H9 (cell line): ENCODE results near the gene ZNF423. TPM values are rescaled to one million over a fixed set of nuclear protein-coding genes. Genes with fewer than 3 reads are reported as not detected.

Source experiments
- DNase-seq: peaks from one replicate; pipeline ENCODE4 v3.0.0-alpha.2; 2017
- H2AFZ ChIP-seq: one replicate; pipeline ENCODE4 v1.6.1; 2013; ENCODE audit warnings: mild to moderate bottlenecking, low read length, control low read depth, moderate library complexity
- H2AK5ac ChIP-seq: 2 replicates; pipeline ENCODE4 v1.6.1; 2013; ENCODE audit warnings: low read length, control low read depth, mixed read lengths; ENCODE audit not compliant: insufficient read length
- H2BK120ac ChIP-seq: one replicate; pipeline ENCODE4 v1.6.1; 2013; ENCODE audit warnings: low read depth, mild to moderate bottlenecking, low read length, control low read depth, inconsistent platforms; ENCODE audit not compliant: poor library complexity, severe bottlenecking
- H2BK12ac ChIP-seq: 2 replicates; pipeline ENCODE4 v1.6.1; 2013; ENCODE audit warnings: low read length, control low read depth, mixed read lengths, low read depth; ENCODE audit not compliant: insufficient read length
- H2BK15ac ChIP-seq: 2 replicates; pipeline ENCODE4 v1.6.1; 2013; ENCODE audit warnings: low read depth, low read length, control low read depth
- H2BK20ac ChIP-seq: one replicate; pipeline ENCODE4 v1.6.1; 2013; ENCODE audit warnings: low read depth, mild to moderate bottlenecking, low read length, control low read depth, inconsistent platforms; ENCODE audit not compliant: poor library complexity, severe bottlenecking
- H2BK5ac ChIP-seq: 2 replicates; pipeline ENCODE4 v1.6.1; 2013; ENCODE audit warnings: low read length, control low read depth, mixed read lengths; ENCODE audit not compliant: insufficient read length
- H3K14ac ChIP-seq: 2 replicates; pipeline ENCODE4 v1.6.1; 2013; ENCODE audit warnings: low read length, control low read depth; ENCODE audit not compliant: insufficient read depth
- H3K18ac ChIP-seq: 2 replicates; pipeline ENCODE4 v1.6.1; 2013; ENCODE audit warnings: low read depth, mild to moderate bottlenecking, mixed read lengths, low read length, control low read depth; ENCODE audit not compliant: insufficient read length
- H3K23ac ChIP-seq: 2 replicates; pipeline ENCODE4 v1.6.1; 2013; ENCODE audit warnings: low read length, control low read depth, mixed read lengths, low read depth; ENCODE audit not compliant: insufficient read length
- H3K23me2 ChIP-seq: 2 replicates; pipeline ENCODE4 v1.6.1; 2013; ENCODE audit warnings: low read depth, mild to moderate bottlenecking, mixed read lengths, low read length, control low read depth; ENCODE audit not compliant: insufficient read length, poor library complexity, severe bottlenecking
- H3K27ac ChIP-seq: 2 replicates; pipeline ENCODE4 v1.5.1; 2013; ENCODE audit warnings: low read length, control low read depth, mixed read lengths, low read depth; ENCODE audit not compliant: insufficient read length
- H3K27me3 ChIP-seq: 2 replicates; pipeline ENCODE4 v1.6.1; 2013; ENCODE audit warnings: low read length, control low read depth, inconsistent platforms; ENCODE audit not compliant: insufficient read depth
- H3K4ac ChIP-seq: 2 replicates; pipeline ENCODE4 v1.6.1; 2013; ENCODE audit warnings: low read depth, mild to moderate bottlenecking, control low read depth, inconsistent platforms, low read length, moderate library complexity
- H3K4me1 ChIP-seq: 2 replicates; pipeline ENCODE4 v1.6.1; 2013; ENCODE audit warnings: low read length, control low read depth, inconsistent platforms; ENCODE audit not compliant: insufficient read depth
- H3K4me2 ChIP-seq: 2 replicates; pipeline ENCODE4 v1.6.1; 2013; ENCODE audit warnings: low read length, control low read depth, mixed read lengths; ENCODE audit not compliant: insufficient read length, insufficient read depth
- H3K56ac ChIP-seq: 2 replicates; pipeline ENCODE4 v1.6.1; 2013; ENCODE audit warnings: low read depth, mild to moderate bottlenecking, mixed read lengths, low read length, control low read depth; ENCODE audit not compliant: insufficient read length
- H3K79me1 ChIP-seq: 2 replicates; pipeline ENCODE4 v1.6.1; 2013; ENCODE audit warnings: low read depth, mild to moderate bottlenecking, moderate library complexity, low read length, control low read depth, inconsistent platforms; ENCODE audit not compliant: insufficient read depth, poor library complexity, severe bottlenecking
- H3K79me2 ChIP-seq: 2 replicates; pipeline ENCODE4 v1.6.1; 2013; ENCODE audit warnings: low read length, control low read depth, inconsistent platforms; ENCODE audit not compliant: insufficient read depth
- H3K9ac ChIP-seq: 2 replicates; pipeline ENCODE4 v1.6.1; 2013; ENCODE audit warnings: low read length, control low read depth, mixed read lengths; ENCODE audit not compliant: insufficient read length; ENCODE audit errors: extremely low read depth
- H3K9me3 ChIP-seq: one replicate; pipeline ENCODE4 v1.6.1; 2013; ENCODE audit warnings: low read depth, low read length, inconsistent platforms; ENCODE audit not compliant: control insufficient read depth
- H3T11ph ChIP-seq: one replicate; pipeline ENCODE4 v1.6.1; 2013; ENCODE audit warnings: mild to moderate bottlenecking, low read length, control low read depth, inconsistent platforms
- H4K20me1 ChIP-seq: one replicate; pipeline ENCODE4 v1.6.1; 2013; ENCODE audit not compliant: control insufficient read depth, insufficient read length, insufficient read depth
- H4K5ac ChIP-seq: 2 replicates; pipeline ENCODE4 v1.6.1; 2013; ENCODE audit warnings: low read depth, mild to moderate bottlenecking, mixed read lengths, low read length, control low read depth; ENCODE audit not compliant: insufficient read length
- H4K8ac ChIP-seq: replicated peaks from 2 replicates; pipeline ENCODE4 v1.6.1; 2013; ENCODE audit warnings: low read length, control low read depth, mixed read lengths, low read depth; ENCODE audit not compliant: insufficient read length
- H4K91ac ChIP-seq: 2 replicates; pipeline ENCODE4 v1.6.1; 2013; ENCODE audit warnings: low read depth, mild to moderate bottlenecking, moderate library complexity, mixed read lengths, low read length, control low read depth; ENCODE audit not compliant: insufficient read length
- H3K27ac Mint-ChIP-seq, 3 experiments: 2 replicates in 2 of 3; 3 replicates in 1 of 3; pipeline ENCODE4 v1.8.0; 2020 to 2021; ENCODE audit warnings: mixed read lengths in 3 of 3, mild to moderate bottlenecking in 1 of 3, moderate library complexity in 1 of 3
- H3K27me3 Mint-ChIP-seq: 2 replicates; pipeline ENCODE4 v1.8.0; 2021; ENCODE audit warnings: low read depth, mild to moderate bottlenecking, moderate library complexity, mixed read lengths
- H3K36me3 Mint-ChIP-seq, 3 experiments: 2 replicates in 2 of 3; 3 replicates in 1 of 3; pipeline ENCODE4 v1.8.0; 2020 to 2021; ENCODE audit warnings: low read depth in 3 of 3, mixed read lengths in 3 of 3; ENCODE audit not compliant: insufficient read depth in 1 of 3
- H3K4me1 Mint-ChIP-seq, 2 experiments: 2 replicates each; pipeline ENCODE4 v1.8.0; 2020; ENCODE audit warnings: mixed read lengths in 2 of 2
- H3K4me3 Mint-ChIP-seq, 2 experiments: 2 replicates in 1 of 2; 3 replicates in 1 of 2; pipeline ENCODE4 v1.8.0; 2020 to 2021; ENCODE audit warnings: mild to moderate bottlenecking in 2 of 2, mixed read lengths in 2 of 2, moderate library complexity in 1 of 2
- H3K9me3 Mint-ChIP-seq, 2 experiments: 2 replicates in 1 of 2; 3 replicates in 1 of 2; pipeline ENCODE4 v1.8.0; 2020; ENCODE audit warnings: mild to moderate bottlenecking in 2 of 2, mixed read lengths in 2 of 2, moderate library complexity in 1 of 2
- WGBS: extraction: QIAGEN DNeasy Blood & Tissue Kit; methylation state at CpG from one replicate; pipeline ENCODE4 v1.1.7; 2013; ENCODE audit warnings: missing lambda C conversion rate, low lambda C conversion rate, mixed read lengths; ENCODE audit not compliant: insufficient read length; ENCODE audit errors: extremely low coverage; 5-methylcytosine and 5-hydroxymethylcytosine counted together
- total RNA-seq: library from RNA; stranded (reverse); gene quantifications from 2 replicates; pipeline ENCODE4 v1.2.1, GENCODE V29; 2021
- TF ChIP-seq, protein P1 (sequence below): fragments of 200-600 bp; sonication (generic); conservative IDR thresholded peaks from 3 replicates; pipeline ENCODE4 v1.8.0; 2021; ENCODE audit warnings: antibody characterized with exemption, mild to moderate bottlenecking

Gene ZNF423
- total RNA-seq, 1 experiment from 2014 or later = 51.5 TPM

DNA sequence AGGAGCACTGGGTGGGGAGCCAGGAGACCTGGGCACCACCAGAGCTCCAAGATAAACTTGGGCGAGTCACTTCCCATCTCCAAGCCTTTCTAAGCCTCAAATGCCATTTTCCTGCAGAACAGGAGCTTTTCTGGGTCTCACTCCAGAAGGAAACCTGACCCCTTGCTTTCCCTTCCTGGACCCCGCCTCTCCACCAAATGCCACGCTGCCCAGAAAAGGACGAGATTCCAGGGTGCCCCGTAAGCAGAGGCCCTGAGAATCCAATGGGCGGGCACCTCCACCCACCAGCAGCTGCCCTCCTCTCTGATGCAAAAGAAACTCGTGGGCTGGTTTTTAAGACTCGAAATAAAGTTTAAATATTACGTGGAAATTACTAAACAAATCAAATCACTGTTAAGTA, 31.3 kb downstream of the ZNF423 start:
- no peaks in the 10 kb centered on the region for H3K23me2 ChIP-seq
- H2AK5ac ChIP-seq = no peak overlapping the region
- H2AFZ ChIP-seq = no peak overlapping the region
- no peaks in the 10 kb centered on the region for H3K27me3 Mint-ChIP-seq
- H2BK15ac ChIP-seq = no peak overlapping the region
- H3K56ac ChIP-seq = no peak overlapping the region
- H3K4me3 Mint-ChIP-seq = peak overlapping the region in 1 of 2 experiments; percentile 63; a peak in 1 of 5 replicates
- H3K79me2 ChIP-seq = peaks cover 15% of the 10 kb centered on the region; the same call in 1 of the 2 replicates
- WGBS = no CpG with 5 or more reads among the region's 9 CpGs
- H3K4ac ChIP-seq = no peak overlapping the region
- H3T11ph ChIP-seq = no peak overlapping the region
- DNase-seq = no peak
- no peak overlapping the region for H2BK20ac ChIP-seq
- no peak overlapping the region for H4K5ac ChIP-seq
- peaks cover 6% of the 10 kb centered on the region for H3K79me1 ChIP-seq
- TF ChIP-seq, protein P1, sequence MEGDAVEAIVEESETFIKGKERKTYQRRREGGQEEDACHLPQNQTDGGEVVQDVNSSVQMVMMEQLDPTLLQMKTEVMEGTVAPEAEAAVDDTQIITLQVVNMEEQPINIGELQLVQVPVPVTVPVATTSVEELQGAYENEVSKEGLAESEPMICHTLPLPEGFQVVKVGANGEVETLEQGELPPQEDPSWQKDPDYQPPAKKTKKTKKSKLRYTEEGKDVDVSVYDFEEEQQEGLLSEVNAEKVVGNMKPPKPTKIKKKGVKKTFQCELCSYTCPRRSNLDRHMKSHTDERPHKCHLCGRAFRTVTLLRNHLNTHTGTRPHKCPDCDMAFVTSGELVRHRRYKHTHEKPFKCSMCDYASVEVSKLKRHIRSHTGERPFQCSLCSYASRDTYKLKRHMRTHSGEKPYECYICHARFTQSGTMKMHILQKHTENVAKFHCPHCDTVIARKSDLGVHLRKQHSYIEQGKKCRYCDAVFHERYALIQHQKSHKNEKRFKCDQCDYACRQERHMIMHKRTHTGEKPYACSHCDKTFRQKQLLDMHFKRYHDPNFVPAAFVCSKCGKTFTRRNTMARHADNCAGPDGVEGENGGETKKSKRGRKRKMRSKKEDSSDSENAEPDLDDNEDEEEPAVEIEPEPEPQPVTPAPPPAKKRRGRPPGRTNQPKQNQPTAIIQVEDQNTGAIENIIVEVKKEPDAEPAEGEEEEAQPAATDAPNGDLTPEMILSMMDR = no peak
- H3K18ac ChIP-seq = no peak overlapping the region
- peaks cover 0 to 14% (median 4%) of the 10 kb centered on the region in 3 experiments; a peak in 4 of 7 replicates for H3K36me3 Mint-ChIP-seq
- no peak overlapping the region for H3K23ac ChIP-seq
- H4K8ac ChIP-seq = no peak overlapping the region
- no peak overlapping the region for H3K4me2 ChIP-seq
- H3K14ac ChIP-seq = peak overlapping the region; percentile 83; the same call in 1 of the 2 replicates
- H3K9me3 Mint-ChIP-seq = no peaks in the 10 kb centered on the region
- no peaks in the 10 kb centered on the region for H3K9me3 ChIP-seq
- no peak overlapping the region for H3K27ac ChIP-seq
- H3K9ac ChIP-seq = no peak overlapping the region
- H3K27me3 ChIP-seq = no peaks in the 10 kb centered on the region
- H4K20me1 ChIP-seq = no peaks in the 10 kb centered on the region
- no peak overlapping the region for H2BK12ac ChIP-seq
- peaks cover 59 to 74% of the 10 kb centered on the region in 2 experiments for H3K4me1 Mint-ChIP-seq
- no peak overlapping the region for H2BK120ac ChIP-seq
- peak overlapping the region; percentile 72 to 90 (median 85); a peak in 3 of 7 replicates for H3K27ac Mint-ChIP-seq
- peaks cover 12% of the 10 kb centered on the region; the same call in 1 of the 2 replicates for H3K4me1 ChIP-seq
- no peak overlapping the region for H2BK5ac ChIP-seq
- H4K91ac ChIP-seq = no peak overlapping the region
